22Rv1 (cell line): Measurements from ENCODE around the gene EXOC2.

Experiments
- CTCF ChIP-seq: fragments of 450-650 bp; IDR thresholded peaks from 2 replicates; pipeline ENCODE4 v1.5.1; 2017; ENCODE audit warnings: mild to moderate bottlenecking
- ZFX ChIP-seq: fragments of 450-650 bp; IDR thresholded peaks from 2 replicates; pipeline ENCODE4 v1.6.1; 2017; ENCODE audit warnings: antibody characterized with exemption, borderline replicate concordance

- TF ChIP-seq CTCF = no peak
- TF ChIP-seq ZFX = no peak
Observed at GRCh38 chr6:582370-582769, 110.6 kb downstream of the EXOC2 start.
